Measurements from ENCODE around the gene MGLL. TPM values are rescaled to one million over a fixed set of nuclear protein-coding genes. Genes with fewer than 3 reads are reported as not detected.

Gene MGLL
- total and polyA plus RNA-seq, 8 donors = 8.6 to 318 (median 16.0) TPM

DNA sequence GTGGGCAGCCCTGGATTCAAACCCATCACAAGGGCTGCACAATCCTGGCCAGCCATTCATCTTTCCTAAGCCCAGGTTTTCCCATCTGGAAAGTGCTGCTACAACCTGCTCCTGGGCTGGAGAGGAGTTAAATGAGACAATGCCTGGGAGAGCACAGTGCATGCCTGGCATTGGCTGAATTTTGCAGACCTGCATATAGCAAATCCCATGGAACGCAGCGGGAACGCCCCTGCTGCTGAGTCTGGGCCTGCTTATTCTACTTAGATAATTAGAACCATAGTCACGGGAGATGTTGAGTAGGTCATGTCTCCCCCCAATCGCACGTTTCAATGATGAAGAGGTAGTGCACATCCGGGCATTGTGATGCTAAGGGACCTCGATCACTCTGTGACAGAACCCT is 102.9 kb downstream of the MGLL start:
- no peaks in the 10 kb centered on the region for H3K27me3 ChIP-seq
- H3K4me1 ChIP-seq = peaks cover 26 to 38% of the 10 kb centered on the region in 2 donors
- no peak overlapping the region for H3K4me3 ChIP-seq
- H3K9me3 ChIP-seq = no peaks in the 10 kb centered on the region
- TF ChIP-seq, protein P1, sequence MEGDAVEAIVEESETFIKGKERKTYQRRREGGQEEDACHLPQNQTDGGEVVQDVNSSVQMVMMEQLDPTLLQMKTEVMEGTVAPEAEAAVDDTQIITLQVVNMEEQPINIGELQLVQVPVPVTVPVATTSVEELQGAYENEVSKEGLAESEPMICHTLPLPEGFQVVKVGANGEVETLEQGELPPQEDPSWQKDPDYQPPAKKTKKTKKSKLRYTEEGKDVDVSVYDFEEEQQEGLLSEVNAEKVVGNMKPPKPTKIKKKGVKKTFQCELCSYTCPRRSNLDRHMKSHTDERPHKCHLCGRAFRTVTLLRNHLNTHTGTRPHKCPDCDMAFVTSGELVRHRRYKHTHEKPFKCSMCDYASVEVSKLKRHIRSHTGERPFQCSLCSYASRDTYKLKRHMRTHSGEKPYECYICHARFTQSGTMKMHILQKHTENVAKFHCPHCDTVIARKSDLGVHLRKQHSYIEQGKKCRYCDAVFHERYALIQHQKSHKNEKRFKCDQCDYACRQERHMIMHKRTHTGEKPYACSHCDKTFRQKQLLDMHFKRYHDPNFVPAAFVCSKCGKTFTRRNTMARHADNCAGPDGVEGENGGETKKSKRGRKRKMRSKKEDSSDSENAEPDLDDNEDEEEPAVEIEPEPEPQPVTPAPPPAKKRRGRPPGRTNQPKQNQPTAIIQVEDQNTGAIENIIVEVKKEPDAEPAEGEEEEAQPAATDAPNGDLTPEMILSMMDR (IDR thresholded peaks at IDR 0.05) = no peak
- no peak overlapping the region for H3K27ac ChIP-seq
- no peak for DNase-seq
- intact Hi-C loops (cut with DNase I) = no loop called here
- no peak for ATAC-seq
- peaks cover 0 to 34% of the 10 kb centered on the region in 2 donors for H3K36me3 ChIP-seq

DNA sequence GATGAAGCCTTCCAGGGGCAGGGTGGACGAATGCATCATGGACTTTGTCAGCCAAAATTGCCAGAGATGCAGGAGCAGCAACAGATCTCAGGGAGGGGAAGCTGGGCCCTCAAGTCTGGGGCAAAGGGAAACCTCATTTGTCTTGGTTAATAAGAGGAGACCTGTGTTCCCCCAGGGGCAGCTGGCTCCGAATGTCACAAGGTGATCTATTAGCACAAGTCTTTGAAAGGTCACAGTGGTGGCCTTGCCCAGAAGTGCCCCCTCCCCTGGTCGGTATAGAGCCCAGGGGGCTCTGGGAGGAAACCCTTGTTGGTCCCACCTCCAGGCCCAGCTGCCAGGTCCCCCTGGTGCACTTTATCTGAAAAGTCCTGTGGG is 103.4 kb downstream of the MGLL start:
- Histone ChIP-seq H3K36me3 (peaks cover 0 to 34% of the 10 kb centered on the region in 2 donors), H3K27me3 (no peaks in the 10 kb centered on the region), H3K4me1 (peaks cover 28 to 41% of the 10 kb centered on the region in 2 donors), H3K9me3 (no peaks in the 10 kb centered on the region), H3K27ac (no peak overlapping the region), H3K4me3 (no peak overlapping the region)
- intact Hi-C loops (cut with DNase I) = no loop called here
- TF ChIP-seq, protein P1 (IDR thresholded peaks at IDR 0.05) = no peak
- no peak for DNase-seq
- ATAC-seq = no peak

DNA sequence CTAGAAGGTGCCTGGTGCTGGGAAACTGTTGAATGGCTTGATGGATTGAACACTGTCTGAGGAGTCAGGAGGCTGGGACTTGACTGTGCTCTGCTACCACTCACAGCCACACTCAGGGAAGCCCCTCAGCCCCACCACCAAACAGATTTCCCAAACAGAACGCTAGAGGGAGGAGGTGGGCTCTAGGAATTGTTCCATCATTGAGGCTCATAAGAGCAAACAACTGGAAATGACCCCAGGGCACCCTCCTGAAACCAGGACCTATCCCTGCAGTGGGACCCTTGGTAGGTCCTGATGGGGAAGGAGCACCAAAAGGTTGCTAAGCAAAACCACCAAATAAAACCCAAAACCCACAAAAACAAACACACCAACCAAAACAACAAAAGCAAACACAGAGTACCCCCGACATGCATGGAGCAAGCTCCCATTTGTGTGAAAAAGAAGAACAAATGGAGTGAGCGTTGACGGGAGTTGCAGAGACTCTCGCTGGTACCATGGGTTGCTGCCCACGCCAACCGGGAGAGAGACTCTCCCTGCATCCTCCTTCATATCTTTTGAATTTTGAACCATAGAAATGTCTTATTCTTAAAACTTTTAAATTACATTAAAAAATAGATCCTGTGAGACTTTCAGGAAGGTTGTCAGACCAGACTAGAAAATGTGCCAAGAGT is 103.9 kb downstream of the MGLL start:
- Histone ChIP-seq H3K36me3 (peaks cover 0 to 34% of the 10 kb centered on the region in 2 donors), H3K9me3 (no peaks in the 10 kb centered on the region), H3K27me3 (no peaks in the 10 kb centered on the region), H3K27ac (no peak overlapping the region), H3K4me1 (peaks cover 26 to 45% of the 10 kb centered on the region in 2 donors), H3K4me3 (no peak overlapping the region)
- intact Hi-C loops (cut with DNase I) = no loop called here
- TF ChIP-seq, protein P1 (IDR thresholded peaks at IDR 0.05) = no peak
- DNase-seq (no peak), ATAC-seq (no peak)

DNA sequence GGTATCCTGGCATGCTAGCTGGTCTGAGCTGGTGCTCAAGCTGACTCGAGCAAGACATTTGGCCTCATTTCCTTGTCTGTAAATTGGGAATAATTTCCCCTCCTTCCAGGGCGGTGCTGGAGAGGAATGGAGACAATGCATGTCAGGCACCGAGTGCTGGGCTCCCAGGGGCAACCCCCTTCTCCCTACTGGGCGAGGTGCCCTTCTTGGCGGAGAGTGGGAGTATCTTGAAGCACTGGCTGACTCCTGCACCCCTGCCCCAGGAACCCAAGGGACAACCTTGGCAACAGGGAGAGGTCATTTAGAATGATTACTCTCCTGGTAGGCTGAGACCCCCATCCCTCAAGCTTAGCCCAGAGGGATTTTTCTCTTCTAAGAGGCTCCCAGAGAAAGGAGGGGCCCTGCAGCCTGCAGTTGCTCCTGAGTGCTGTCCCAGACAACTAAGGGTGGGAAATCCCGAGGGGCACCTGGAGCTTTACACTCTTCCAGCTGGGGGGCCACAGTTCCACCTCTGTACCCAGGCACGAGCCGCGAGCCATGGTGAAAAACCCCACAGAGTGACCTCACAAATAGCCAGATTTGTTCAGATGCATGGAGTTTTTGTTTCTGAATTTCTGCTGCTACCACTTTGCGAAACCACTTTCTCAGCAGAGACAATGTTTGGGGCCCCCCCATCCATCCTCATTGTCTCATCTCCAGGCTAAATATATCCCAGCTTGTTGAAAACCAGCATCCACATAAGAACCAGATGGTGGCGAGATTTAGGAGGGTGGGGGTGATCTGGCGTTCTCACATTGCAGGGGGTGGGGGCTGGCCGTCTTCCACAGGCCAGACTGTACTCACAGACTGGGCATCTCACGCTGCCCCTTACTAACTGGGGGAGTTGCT is 104.7 kb downstream of the MGLL start:
- intact Hi-C loops (cut with DNase I) = no loop called here
- H3K27me3 ChIP-seq = no peaks in the 10 kb centered on the region

More for the DNA sequence above, 104.7 kb downstream of the MGLL start:
- peaks cover 20 to 45% of the 10 kb centered on the region in 2 donors for H3K4me1 ChIP-seq
- no peak for ATAC-seq
- H3K36me3 ChIP-seq = peaks cover 0 to 39% of the 10 kb centered on the region in 2 donors
- no peaks in the 10 kb centered on the region for H3K9me3 ChIP-seq
- TF ChIP-seq, protein P1 (IDR thresholded peaks at IDR 0.05) = no peak
- no peak for DNase-seq
- no peak overlapping the region for H3K27ac ChIP-seq
- no peak overlapping the region for H3K4me3 ChIP-seq
